ENCODE data around the gene TYW1B. TPM values are rescaled to one million over a fixed set of nuclear protein-coding genes. Genes with fewer than 3 reads are reported as not detected.
"Not testable (repeated sequence)": the region's sequence is repeated elsewhere in the genome, so short reads cannot be mapped to it uniquely, and the experiment has no call there.

The TYW1B gene
- total and polyA plus RNA-seq, 4 donors: 1.4 to 4.8 (median 3.7) TPM

DNA sequence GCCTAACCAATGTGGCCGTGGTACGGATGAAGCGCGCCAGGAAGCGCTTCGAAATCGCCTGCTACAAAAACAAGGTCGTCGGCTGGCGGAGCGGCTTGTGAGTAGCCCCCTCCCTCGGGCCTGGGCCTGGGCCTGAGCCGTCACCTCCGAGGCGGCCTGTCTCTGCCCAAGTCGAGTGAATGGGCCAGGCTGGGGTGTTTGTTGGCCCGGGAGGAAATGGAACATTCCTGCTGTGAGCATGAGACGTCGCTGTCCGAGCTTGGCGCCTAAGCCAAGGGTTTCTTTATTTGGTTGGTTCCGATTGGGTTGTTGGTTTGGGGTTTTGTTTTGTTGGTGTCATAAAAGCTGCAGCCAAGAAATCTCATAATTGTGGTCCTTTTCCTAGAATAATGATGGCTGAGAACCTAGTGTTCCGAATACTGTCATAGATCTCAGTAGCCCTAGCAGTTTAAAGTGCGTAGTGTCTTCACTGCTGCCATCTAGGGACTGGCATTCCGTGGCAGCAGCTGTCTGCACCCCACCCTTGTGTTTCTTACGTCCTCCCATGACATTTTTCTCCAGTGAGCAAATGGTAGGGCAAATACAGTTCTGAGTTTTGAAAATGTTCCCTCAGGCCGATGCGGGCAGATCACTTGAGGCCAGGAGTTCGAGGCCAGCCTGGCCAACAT, 1.8 kb upstream of the TYW1B start:
- H3K27ac ChIP-seq (ENCODE audit: low read depth in 1 of 2, low read length in 2 of 2): peak overlapping the region; percentile 93 to 98
- peak; percentile 38 for DNase-seq (ENCODE audit: low spot score)
- H3K9ac ChIP-seq (ENCODE audit: low read depth in 1 of 2, low read length in 2 of 2): peak overlapping the region; percentile 83 to 97
- H3K4me1 ChIP-seq (ENCODE audit: control insufficient read depth in 4 of 4, insufficient read depth in 4 of 4, low read length in 3 of 4): peaks cover 2 to 13% (median 6%) of the 10 kb centered on the region in 4 donors
- not testable (repeated sequence) for H3K9me3 ChIP-seq (ENCODE audit: control insufficient read depth in 4 of 4, low read length in 3 of 4); H3K27me3 ChIP-seq (ENCODE audit: control insufficient read depth in 4 of 4, insufficient read depth in 4 of 4, low read length in 3 of 4)
- WGBS: under 1% methylated on average over 29 of the region's 29 CpGs
- peak overlapping the region; percentile 56 to 93 (median 89) for H3K4me3 ChIP-seq (ENCODE audit: low read depth in 1 of 3, low read length in 3 of 3)
- peak; percentile 14 for TF ChIP-seq NR2F2 (IDR thresholded peaks at IDR 0.05)
- TF ChIP-seq, protein P1, sequence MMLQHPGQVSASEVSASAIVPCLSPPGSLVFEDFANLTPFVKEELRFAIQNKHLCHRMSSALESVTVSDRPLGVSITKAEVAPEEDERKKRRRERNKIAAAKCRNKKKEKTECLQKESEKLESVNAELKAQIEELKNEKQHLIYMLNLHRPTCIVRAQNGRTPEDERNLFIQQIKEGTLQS (IDR thresholded peaks at IDR 0.05): peak; percentile 19
- TF ChIP-seq YY1 (IDR thresholded peaks at IDR 0.05): peak; percentile 9
- peak; percentile 81 for TF ChIP-seq TAF1 (conservative IDR thresholded peaks at IDR 0.05)
- peak in 1 of 2 donors; percentile 65 for TF ChIP-seq JUND (IDR thresholded peaks at IDR 0.05)
- TF ChIP-seq RAD21 (IDR thresholded peaks at IDR 0.05): peak in 1 of 2 donors; percentile 22
- peaks cover 4 to 22% (median 8%) of the 10 kb centered on the region in 4 donors for H3K36me3 ChIP-seq (ENCODE audit: control insufficient read depth in 4 of 4, insufficient read depth in 3 of 4, low read depth in 1 of 4, low read length in 3 of 4)

DNA sequence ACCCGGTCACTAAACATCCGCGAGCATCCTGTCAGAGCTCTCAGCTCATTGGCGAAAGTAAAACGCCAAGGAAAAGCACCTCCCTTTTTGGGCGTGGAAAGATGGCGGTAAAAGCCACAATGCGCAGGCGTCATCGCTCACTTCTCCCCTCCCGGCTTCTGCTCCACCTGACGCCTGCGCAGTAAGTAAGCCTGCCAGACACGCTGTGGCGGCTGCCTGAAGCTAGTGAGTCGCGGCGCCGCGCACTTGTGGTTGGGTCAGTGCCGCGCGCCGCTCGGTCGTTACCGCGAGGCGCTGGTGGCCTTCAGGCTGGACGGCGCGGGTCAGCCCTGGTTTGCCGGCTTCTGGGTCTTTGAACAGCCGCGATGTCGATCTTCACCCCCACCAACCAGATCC, 1.3 kb upstream of the TYW1B start:
- Histone ChIP-seq H3K36me3 (ENCODE audit: control insufficient read depth in 4 of 4, insufficient read depth in 3 of 4, low read depth in 1 of 4, low read length in 3 of 4) (peaks cover 4 to 18% (median 7%) of the 10 kb centered on the region in 4 donors), H3K4me1 (ENCODE audit: control insufficient read depth in 4 of 4, insufficient read depth in 4 of 4, low read length in 3 of 4) (peaks cover 2 to 13% (median 6%) of the 10 kb centered on the region in 4 donors), H3K27ac (ENCODE audit: low read depth in 1 of 2, low read length in 2 of 2) (peak overlapping the region; percentile 93 to 98), H3K9ac (ENCODE audit: low read depth in 1 of 2, low read length in 2 of 2) (peak overlapping the region; percentile 83 to 97), H3K4me3 (ENCODE audit: low read depth in 1 of 3, low read length in 3 of 3) (peak overlapping the region; percentile 56 to 93 (median 89))
- under 1% methylated on average over 36 of the region's 36 CpGs for WGBS
- not testable (repeated sequence) for H3K27me3 ChIP-seq (ENCODE audit: control insufficient read depth in 4 of 4, insufficient read depth in 4 of 4, low read length in 3 of 4); H3K9me3 ChIP-seq (ENCODE audit: control insufficient read depth in 4 of 4, low read length in 3 of 4)
- peak; percentile 95 for DNase-seq (ENCODE audit: low spot score)
- peak; percentile 55 for TF ChIP-seq SP1 (IDR thresholded peaks at IDR 0.05)
- peak; percentile 98 for TF ChIP-seq YY1 (IDR thresholded peaks at IDR 0.05)
- TF ChIP-seq, protein P2, sequence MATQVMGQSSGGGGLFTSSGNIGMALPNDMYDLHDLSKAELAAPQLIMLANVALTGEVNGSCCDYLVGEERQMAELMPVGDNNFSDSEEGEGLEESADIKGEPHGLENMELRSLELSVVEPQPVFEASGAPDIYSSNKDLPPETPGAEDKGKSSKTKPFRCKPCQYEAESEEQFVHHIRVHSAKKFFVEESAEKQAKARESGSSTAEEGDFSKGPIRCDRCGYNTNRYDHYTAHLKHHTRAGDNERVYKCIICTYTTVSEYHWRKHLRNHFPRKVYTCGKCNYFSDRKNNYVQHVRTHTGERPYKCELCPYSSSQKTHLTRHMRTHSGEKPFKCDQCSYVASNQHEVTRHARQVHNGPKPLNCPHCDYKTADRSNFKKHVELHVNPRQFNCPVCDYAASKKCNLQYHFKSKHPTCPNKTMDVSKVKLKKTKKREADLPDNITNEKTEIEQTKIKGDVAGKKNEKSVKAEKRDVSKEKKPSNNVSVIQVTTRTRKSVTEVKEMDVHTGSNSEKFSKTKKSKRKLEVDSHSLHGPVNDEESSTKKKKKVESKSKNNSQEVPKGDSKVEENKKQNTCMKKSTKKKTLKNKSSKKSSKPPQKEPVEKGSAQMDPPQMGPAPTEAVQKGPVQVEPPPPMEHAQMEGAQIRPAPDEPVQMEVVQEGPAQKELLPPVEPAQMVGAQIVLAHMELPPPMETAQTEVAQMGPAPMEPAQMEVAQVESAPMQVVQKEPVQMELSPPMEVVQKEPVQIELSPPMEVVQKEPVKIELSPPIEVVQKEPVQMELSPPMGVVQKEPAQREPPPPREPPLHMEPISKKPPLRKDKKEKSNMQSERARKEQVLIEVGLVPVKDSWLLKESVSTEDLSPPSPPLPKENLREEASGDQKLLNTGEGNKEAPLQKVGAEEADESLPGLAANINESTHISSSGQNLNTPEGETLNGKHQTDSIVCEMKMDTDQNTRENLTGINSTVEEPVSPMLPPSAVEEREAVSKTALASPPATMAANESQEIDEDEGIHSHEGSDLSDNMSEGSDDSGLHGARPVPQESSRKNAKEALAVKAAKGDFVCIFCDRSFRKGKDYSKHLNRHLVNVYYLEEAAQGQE (IDR thresholded peaks at IDR 0.05): peak; percentile 49
- peak; percentile 52 for TF ChIP-seq TAF1 (conservative IDR thresholded peaks at IDR 0.05)
- TF ChIP-seq GABPA (IDR thresholded peaks at IDR 0.05 in 1 of 2, conservative IDR thresholded peaks at IDR 0.05 in 1 of 2): peak in 1 of 2 donors; percentile 92
- TF ChIP-seq RXRA (IDR thresholded peaks at IDR 0.05): peak in 1 of 2 donors; percentile 5
- TF ChIP-seq, protein P3, sequence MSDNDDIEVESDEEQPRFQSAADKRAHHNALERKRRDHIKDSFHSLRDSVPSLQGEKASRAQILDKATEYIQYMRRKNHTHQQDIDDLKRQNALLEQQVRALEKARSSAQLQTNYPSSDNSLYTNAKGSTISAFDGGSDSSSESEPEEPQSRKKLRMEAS (IDR thresholded peaks at IDR 0.05): peak; percentile 56
